HEK293T (cell line): ENCODE data around the gene PREX1.
"Not testable (repeated sequence)": the region's sequence is repeated elsewhere in the genome, so short reads cannot be mapped to it uniquely, and the experiment has no call there.

ENCODE experiments used
- BHLHE40 ChIP-seq: fragments of 450-650 bp; IDR thresholded peaks from 2 replicates; pipeline ENCODE4 v1.6.1; 2016; ENCODE audit warnings: mild to moderate bottlenecking, moderate library complexity, borderline replicate concordance
- ELF4 ChIP-seq: fragments of 450-650 bp; IDR thresholded peaks from 2 replicates; pipeline ENCODE4 v1.6.1; 2017; ENCODE audit warnings: antibody characterized with exemption
- FOXK2 ChIP-seq: fragments of 450-650 bp; IDR thresholded peaks from 2 replicates; pipeline ENCODE4 v1.6.1; 2016; ENCODE audit warnings: mild to moderate bottlenecking
- FOXM1 ChIP-seq: fragments of 450-650 bp; IDR thresholded peaks from 2 replicates; pipeline ENCODE4 v1.6.1; 2017; ENCODE audit warnings: mild to moderate bottlenecking, borderline replicate concordance
- HDGF ChIP-seq: fragments of 450-650 bp; IDR thresholded peaks from 2 replicates; pipeline ENCODE4 v1.6.1; 2017; ENCODE audit warnings: antibody characterized with exemption, borderline replicate concordance
- L3MBTL2 ChIP-seq: fragments of 450-650 bp; conservative IDR thresholded peaks from 2 replicates; pipeline ENCODE4 v1.6.1; 2016; ENCODE audit warnings: mild to moderate bottlenecking
- LEF1 ChIP-seq: fragments of 450-650 bp; IDR thresholded peaks from 2 replicates; pipeline ENCODE4 v1.6.1; 2017; ENCODE audit warnings: mild to moderate bottlenecking, borderline replicate concordance
- NFRKB ChIP-seq: fragments of 450-650 bp; IDR thresholded peaks from 2 replicates; pipeline ENCODE4 v1.6.1; 2016; ENCODE audit warnings: mild to moderate bottlenecking, moderate library complexity
- PKNOX1 ChIP-seq: fragments of 450-650 bp; IDR thresholded peaks from 2 replicates; pipeline ENCODE4 v1.6.1; 2016
- SP1 ChIP-seq: fragments of 450-650 bp; IDR thresholded peaks from 2 replicates; pipeline ENCODE4 v1.6.1; 2017
- SUZ12 ChIP-seq: fragments of 450-650 bp; IDR thresholded peaks from 2 replicates; pipeline ENCODE4 v1.6.1; 2016; ENCODE audit warnings: mild to moderate bottlenecking
- TARDBP ChIP-seq: fragments of 450-650 bp; IDR thresholded peaks from 2 replicates; pipeline ENCODE4 v1.6.1; 2016
- ZNF384 ChIP-seq: fragments of 450-650 bp; IDR thresholded peaks from 2 replicates; pipeline ENCODE4 v1.6.1; 2016

GRCh38 chr20:48812114-48812513, 15.7 kb downstream of the PREX1 start:
- TF ChIP-seq SUZ12, ZNF384, FOXK2, BHLHE40, ELF4, LEF1, PKNOX1, FOXM1, TARDBP, SP1, NFRKB, L3MBTL2, HDGF: not testable (repeated sequence)
